ENCODE results near the gene FYB2. TPM values are rescaled to one million over a fixed set of nuclear protein-coding genes. Genes with fewer than 3 reads are reported as not detected.

FYB2 gene
- total and polyA plus RNA-seq, 12 donors = not detected

DNA sequence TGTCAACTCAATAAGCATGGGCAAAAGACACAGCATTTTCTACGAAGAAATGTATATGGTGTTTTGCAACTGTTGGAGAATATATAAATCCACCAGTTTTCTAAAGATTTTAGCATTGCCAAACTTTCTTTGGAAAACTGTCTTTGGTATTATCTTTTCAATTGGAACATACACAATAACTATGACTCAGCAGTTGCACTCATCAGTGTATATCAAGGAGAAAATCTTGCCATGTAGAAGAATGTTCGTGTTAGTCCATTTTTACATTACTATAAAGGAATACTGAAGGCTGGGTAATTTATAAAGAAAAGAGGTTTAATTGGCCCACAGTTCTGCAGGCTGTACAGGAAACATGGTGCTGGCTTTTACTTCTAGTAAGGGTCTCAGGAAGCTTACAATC, 133.0 kb downstream of the FYB2 start:
- no peak overlapping the region for H3K4me3 ChIP-seq
- no peak for DNase-seq
- H3K27me3 ChIP-seq = no peaks in the 10 kb centered on the region
- 70 to 83% (median 75%) methylated on average over 2 of the region's 2 CpGs for WGBS, 4 donors
- intact Hi-C loops (cut with DNase I) = no loop called here
- H3K36me3 ChIP-seq (replicated peaks in 1 of 2) = no peaks in the 10 kb centered on the region
- no peaks in the 10 kb centered on the region for H3K4me1 ChIP-seq (replicated peaks in 1 of 2)
- H3K9me3 ChIP-seq (replicated peaks in 1 of 3) = no peaks in the 10 kb centered on the region
- no peak for TF ChIP-seq POLR2A (IDR thresholded peaks at IDR 0.05)
- TF ChIP-seq CTCF (IDR thresholded peaks at IDR 0.05) = no peak
- H3K27ac ChIP-seq = no peak overlapping the region

- intact Hi-C loops (cut with DNase I) = no loop called here
- Histone ChIP-seq H3K9me3 (replicated peaks in 1 of 3) (no peaks in the 10 kb centered on the region), H3K36me3 (replicated peaks in 1 of 2) (no peaks in the 10 kb centered on the region), H3K27me3 (no peaks in the 10 kb centered on the region), H3K4me1 (replicated peaks in 1 of 2) (no peaks in the 10 kb centered on the region), H3K4me3 (no peak overlapping the region), H3K27ac (no peak overlapping the region)
- DNase-seq = no peak
- TF ChIP-seq CTCF (IDR thresholded peaks at IDR 0.05) = no peak
- no peak for TF ChIP-seq POLR2A (IDR thresholded peaks at IDR 0.05)
Observed at GRCh38 chr1:56683569-56683968, 135.6 kb downstream of the FYB2 start.

DNA sequence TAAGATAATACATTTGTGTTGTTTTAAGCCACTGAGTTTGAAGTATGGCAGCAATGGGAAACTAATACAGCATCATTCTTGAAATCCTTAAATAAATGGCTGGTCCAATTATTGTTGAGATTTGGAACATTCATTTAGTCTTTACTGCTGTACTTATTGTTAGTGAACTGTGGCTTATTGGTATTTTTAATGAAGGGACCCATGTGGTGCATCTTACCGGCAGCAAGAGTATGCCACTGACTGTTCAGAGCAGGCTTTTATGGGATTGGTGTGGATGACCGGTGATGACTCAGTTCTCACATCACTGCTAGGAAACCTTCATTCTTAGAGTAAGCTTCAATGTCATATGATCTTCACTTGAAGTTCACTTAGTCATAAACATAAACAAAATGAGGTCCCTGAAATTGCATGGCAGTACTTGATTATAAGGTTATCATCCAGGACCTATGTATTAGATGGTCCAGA, 142.6 kb downstream of the FYB2 start:
- Histone ChIP-seq H3K9me3 (replicated peaks in 1 of 3) (no peaks in the 10 kb centered on the region), H3K36me3 (replicated peaks in 1 of 2) (no peaks in the 10 kb centered on the region), H3K27me3 (no peaks in the 10 kb centered on the region), H3K27ac (no peak overlapping the region), H3K4me1 (replicated peaks in 1 of 2) (no peaks in the 10 kb centered on the region), H3K4me3 (no peak overlapping the region)
- 43 to 85% (median 64%) methylated on average over 2 of the region's 2 CpGs for WGBS, 4 donors
- intact Hi-C loops (cut with DNase I) = no loop called here
- TF ChIP-seq POLR2A (IDR thresholded peaks at IDR 0.05) = no peak
- TF ChIP-seq CTCF (IDR thresholded peaks at IDR 0.05) = no peak
- peak in 2 of 7 donors; percentile 19 to 22 for DNase-seq

DNA sequence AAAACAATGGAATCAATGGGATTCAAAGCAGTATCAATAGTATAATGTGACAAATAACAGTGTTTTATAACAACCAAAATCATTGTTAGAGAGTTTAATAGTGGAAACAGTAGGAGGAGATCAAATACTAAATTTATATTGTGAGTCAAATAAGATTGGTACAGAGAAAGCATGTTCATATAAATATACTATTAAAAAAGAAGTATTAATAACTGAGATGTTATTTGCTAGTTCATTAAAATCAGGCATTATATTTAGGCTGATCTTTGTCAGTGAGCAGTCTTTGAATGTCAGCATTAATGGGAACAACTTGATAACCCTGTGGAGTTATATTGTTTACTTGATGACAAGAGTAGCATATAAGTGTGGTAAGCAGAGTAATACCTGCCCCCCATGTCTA, 143.4 kb downstream of the FYB2 start:
- no peak for DNase-seq
- Histone ChIP-seq H3K4me3 (no peak overlapping the region), H3K4me1 (replicated peaks in 1 of 2) (no peaks in the 10 kb centered on the region), H3K36me3 (replicated peaks in 1 of 2) (no peaks in the 10 kb centered on the region), H3K9me3 (replicated peaks in 1 of 3) (no peaks in the 10 kb centered on the region), H3K27ac (no peak overlapping the region), H3K27me3 (no peaks in the 10 kb centered on the region)
- no peak for TF ChIP-seq POLR2A (IDR thresholded peaks at IDR 0.05)
- TF ChIP-seq CTCF (IDR thresholded peaks at IDR 0.05) = no peak
- intact Hi-C loops (cut with DNase I) = no loop called here
